DMS53 (cell line): ENCODE data around the gene NUDT22.
A peak's percentile ranks its signal among the peaks of the same experiment; 100 is the strongest.

ENCODE experiments used
- DNase-seq: peaks from one replicate; lab custom pipeline; 2025; lab: John Stamatoyannopoulos, UW

Gene NUDT22, protein sequence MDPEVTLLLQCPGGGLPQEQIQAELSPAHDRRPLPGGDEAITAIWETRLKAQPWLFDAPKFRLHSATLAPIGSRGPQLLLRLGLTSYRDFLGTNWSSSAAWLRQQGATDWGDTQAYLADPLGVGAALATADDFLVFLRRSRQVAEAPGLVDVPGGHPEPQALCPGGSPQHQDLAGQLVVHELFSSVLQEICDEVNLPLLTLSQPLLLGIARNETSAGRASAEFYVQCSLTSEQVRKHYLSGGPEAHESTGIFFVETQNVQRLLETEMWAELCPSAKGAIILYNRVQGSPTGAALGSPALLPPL

DNA sequence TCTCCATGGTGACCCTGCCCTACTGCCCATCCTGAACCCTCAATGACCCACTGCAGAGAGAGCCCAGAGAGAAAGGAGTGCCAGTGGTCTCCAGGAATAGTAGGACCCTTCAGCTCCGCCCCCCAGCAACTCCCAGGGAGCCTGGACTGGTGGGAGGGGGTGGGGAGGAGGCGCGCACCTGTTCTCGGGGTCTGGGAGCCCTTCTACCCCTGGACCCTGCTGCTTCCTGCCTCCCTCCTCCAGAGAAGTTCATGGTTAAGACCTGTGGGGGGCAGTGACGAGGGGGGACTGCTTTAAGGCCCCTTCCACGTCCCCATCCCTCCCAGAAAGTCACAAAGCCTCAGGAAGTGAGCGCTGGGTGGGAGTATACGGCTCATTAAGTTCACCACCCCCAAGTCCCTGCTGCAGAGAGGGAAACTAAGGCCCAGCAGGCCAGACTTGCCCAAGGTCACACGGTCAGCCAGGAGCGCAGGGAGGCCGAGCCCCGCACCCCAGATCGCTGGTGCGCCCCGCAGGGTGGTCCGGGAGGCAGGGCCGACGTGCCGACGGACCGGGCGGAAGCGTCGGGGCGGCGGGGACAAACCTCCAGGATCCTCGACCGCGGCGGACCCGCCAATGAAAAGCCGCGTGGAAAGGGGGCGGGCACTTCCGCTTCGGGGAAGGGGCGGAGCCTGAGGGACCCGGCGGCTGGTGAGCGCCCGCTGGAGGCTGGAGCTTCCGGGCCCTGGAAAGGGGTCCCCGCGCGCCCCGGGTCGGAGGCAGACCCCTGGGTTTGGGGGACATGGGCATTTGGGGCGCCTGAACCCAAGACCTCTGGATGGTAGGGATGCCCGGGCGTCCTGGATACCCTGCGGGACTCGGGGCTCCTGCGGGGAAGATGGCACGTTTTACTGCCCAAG, at the start of gene NUDT22, which contains the start of gene TRPT1:
NUDT22 (plus strand) TSS at position 667 of the 899 bp plus-strand sequence. CDS start 379 bp downstream, outside the sequence.
TRPT1 (minus strand) TSS at position 579 of the 899 bp plus-strand sequence; CDS start at position 253, 326 bp downstream.
- DNase-seq = peak; percentile 95

DNA sequence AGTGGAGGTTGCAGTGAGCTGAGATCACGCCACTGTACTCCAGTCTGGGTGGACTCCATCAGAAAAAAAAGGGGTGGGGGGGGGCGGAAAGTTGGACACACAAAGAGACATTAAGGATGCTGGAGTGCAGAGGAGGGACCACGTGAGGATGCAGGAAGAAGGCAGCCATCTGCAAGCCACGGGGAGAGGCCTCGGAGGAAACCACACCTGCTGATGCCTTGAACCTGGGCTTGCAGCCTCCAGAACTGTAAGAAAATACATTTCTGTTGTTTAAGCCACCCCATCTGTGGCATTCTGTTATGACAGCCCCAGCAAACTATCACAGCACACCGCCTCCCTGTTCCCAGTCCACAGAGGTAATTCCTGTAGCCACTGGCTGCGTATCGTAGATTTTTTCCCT, 49.3 kb upstream of the NUDT22 start:
- no peak for DNase-seq

DNA sequence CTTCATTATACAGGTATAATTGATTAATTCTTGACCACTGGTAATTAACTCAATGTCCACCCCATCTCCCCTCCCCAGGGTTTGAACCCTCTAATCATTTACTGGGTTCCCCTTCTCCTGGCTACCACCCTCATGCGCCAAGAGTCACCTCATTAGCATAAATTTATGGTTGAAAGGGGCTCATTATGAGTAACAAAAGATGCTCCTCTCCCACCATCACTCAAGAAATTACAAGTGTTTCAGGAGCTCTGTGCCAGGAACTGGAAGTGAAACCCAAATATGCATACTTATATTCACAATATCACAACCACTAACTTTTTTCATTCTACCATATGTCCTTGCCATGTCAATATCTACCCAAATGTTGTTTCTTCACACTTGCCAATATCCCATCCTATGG, 47.9 kb upstream of the NUDT22 start:
- DNase-seq = no peak

DNA sequence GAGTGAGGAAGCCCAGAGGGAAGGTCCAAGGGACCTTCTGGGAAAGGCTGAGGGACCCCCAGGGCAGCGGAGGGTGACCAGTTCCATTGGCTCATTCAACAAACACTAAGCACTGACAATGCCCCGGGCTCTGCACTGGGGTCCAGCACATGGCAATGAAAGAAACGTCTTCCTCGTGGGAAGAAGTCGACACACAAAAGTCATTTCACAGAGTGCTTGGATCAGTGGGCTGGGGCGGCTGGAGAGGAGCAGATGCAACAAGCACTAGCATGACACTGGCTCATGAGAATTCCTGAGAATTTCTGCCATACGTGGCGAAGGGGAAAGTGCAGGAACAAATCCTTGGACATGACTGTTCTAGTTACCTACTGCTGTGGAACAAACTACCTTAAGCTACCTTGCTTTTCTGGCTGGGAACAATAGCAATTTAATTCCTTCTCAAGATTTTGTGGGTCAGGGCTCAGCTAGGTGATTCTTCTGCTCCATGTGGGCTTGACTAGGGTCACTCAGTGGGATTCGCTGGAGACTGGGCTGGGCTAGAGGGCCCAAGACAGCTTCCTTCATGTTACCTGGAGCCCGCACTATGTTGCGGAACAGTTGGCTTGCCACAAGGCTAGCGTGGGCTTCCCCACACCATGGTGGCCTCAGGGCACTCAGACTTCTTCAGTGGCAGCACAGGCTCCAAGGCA, 47.0 kb upstream of the NUDT22 start:
- DNase-seq = no peak

DNA sequence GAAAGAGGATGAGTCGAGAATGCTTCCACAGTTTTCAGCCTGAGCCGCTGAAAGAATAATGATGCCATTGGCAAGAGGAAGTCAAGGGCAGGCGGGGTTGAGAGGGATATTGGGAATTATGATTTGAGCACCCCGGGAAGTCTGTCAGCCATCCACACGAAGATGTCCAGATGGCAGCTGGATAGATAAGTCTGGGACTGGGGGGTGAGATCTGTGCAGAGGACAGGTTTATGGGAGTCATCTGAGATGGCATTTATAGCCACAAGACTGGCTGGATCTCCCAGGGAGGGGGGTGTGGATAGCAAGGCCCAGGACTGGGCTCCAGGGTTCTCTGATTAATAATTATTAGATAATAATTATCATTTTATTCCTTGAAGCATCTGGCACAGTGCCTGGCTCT, 45.2 kb upstream of the NUDT22 start:
- no peak for DNase-seq

DNA sequence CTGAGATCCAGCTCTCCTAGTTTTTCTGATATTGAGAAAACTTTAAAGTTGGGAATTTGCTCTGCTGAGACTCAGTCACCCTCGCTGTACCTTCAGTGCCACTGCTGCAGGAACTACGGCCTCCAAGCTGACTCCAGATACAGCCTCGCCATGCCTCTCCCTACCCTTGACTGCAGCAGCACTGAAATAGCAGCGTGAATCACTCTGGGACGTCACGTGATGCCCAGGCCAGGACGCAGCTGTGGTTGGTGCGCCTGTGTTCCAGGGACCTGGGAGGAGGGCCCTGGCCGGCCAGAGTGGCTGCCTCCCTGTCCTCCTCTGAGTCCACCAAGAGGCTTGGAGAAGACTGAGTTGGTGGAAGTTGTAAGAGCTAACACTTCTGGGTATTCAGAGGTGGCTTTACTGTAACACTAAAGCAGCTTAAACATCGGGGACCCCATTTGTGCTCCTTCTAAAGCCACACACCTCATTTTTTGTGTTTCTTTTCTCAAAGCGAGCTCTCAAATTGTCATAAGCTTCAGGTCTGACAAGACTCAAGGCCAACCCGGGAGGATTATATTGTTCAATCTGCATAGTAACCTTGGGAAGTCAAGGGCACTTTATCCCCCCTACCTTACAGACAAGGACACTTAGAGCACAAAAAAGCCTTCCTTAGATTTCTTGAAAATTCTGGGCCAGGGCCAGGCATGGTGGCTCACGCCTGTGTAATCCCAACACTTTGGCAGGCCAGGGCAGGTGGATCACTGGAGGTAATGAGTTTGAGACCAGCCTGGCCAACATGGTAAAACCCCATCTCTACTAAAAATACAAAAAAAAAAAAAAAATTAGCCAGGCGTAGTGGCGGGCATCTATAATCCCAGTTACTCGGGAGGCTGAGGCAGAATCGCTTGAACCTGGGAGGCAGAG, 44.3 kb upstream of the NUDT22 start:
- DNase-seq = peak; percentile 96

DNA sequence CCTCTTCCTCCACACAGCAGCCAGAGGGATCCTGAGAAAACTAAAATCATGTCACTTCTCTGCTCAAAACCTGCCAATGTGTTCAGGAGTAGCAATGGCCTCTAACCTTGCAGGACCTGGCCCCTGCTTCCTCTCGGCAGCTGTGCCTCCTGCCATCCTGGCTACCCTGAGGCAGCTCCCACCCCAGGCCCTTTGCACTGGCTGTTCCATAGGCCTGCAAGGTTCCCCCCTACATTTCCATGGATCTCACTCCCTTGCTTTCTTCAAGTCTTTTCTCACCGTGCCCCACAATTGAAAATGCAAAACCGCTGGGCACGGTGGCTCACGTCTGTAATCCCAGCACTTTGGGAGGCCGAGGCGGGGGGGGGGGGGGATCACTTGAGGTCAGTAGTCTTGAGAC, 42.2 kb upstream of the NUDT22 start:
- DNase-seq = no peak

DNA sequence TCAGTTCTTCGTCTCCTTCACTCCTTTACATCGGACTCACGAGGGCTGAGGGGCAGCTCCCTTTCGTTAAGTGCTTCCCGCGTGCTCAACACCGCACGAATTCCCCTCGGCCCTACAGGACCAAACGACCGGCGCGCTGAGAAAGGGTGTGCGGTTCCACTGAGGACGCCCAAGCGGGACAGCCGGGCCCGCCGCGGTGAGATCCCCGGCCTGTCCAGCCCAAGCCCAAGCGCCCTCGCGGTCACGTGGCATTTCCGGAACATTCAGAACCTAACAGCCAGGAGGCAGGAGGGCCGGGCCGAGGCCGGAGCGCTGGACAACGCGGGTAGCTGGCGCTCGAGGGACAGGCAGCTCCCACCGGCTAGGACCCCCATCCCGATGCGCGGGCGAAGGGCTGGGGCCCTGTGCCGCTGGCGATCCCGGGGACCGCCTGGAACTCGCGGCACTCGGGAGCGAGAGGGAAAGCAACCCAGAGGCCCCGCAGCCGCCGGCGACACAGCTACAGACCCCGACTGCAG, 40.8 kb upstream of the NUDT22 start:
- DNase-seq = peak; percentile 91

DNA sequence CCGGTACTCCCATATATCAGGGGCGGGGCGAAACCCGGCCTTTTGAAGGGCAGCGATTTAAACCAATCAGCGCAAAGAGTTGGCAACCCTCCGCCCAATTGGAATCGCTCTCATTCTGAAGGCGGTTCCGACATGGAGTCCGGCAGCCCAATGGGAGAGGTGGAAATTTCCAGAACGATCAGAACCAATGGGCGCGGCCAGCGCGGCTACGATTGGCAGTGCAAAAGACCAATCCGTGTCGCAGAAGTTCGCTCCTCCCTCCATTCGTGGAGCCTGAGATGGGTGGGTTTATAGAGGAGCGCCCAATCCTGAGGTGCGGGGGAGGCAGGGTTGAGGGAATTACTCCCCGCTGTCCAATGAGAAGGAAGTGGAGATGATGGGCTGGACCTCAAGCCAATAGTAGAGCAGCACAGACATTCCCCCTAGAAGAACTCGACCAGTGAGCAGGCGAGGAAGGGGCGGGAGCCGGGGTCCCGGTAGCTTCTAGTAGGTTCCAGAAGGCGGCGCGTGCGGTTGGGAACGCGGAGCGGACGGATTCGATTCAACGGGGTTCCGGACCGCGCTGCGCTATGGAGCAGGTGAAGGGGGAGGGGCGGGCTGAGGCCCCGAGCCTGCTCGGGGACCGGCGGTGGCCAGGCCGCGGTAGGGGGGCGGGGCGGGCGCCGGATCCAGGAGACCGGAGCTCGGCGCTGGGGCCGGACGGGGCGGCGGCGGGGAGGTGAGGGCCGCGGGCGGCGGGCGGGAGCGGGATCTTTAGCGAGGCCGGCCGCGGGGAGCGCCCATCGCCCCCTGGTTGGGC, 40.2 kb upstream of the NUDT22 start, which contains the start of gene STIP1:
STIP1 (plus strand) TSS at position 479 of the 799 bp plus-strand sequence; CDS start at position 570, 91 bp downstream.
- DNase-seq = peak; percentile 100

DNA sequence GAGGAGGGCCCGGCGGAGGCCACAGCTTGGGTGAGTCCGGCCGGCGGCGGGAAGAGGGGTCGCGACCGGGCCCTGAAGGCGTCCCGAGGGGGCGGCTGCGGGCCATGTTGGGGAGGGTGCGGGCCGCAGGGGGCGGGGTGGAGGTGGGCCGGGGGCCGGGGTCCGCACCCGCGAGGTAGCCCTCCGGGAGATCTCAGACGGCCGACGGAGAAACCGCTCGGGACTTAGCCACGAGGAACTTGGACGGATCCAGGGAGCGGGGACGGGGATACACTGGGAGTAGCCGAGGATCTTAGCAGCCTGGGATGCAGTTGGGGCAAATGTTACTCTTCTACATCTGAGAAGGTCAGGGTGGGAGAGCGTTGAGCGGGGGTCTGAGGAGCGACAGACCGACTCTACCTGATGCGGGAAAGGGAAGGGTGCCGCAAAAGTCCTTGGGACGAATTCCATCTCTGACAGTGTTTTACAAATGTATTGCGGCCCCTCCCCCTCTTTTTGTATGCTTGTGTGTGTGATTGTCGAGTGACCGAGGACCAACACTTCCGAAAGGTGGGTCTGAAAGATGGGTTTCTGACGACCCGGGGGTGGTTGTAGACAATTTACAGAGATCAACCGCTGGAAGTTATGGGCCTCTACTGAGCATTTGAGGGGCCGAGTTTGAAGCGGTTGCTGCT, 39.4 kb upstream of the NUDT22 start:
- peak; percentile 46 for DNase-seq

DNA sequence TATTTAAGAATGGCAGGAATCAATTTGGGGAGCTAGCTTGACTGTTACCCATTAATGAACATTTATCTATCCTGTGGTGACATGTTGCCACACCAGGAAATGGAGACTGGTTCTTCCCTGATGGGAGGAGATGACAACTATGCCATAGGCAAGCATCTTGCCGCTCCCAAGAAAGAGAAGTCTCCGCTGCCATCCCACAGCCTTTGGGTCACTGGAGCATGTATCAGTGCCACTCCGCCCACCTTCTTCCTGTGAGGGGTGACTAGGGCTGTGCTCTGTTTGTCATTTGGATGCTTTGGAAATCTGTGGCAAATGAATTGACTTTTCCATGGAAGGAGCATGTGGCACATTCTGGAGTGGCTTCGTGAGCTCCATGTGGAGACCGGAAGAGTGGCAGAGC, 33.6 kb upstream of the NUDT22 start:
- DNase-seq = no peak

DNA sequence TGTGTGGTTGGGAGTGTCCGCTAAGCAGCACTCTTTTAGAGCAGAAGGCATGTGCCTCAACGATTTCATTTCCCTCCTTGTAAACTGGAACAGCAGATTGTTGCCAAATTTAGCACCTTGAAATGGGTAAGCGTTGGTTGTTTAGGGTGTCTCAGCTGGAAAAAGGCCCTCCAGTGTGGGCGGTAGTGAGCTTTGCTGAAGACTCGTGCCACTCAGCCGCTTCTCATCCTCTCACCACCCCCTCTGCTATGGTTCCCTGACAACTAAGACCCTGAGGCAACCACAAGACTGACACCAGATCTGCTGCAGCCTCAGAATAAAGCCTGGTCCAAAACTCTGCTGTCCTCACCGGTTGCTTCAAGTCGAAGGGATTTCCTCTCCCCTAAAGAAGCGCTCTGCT, 29.4 kb upstream of the NUDT22 start:
- no peak for DNase-seq

DNA sequence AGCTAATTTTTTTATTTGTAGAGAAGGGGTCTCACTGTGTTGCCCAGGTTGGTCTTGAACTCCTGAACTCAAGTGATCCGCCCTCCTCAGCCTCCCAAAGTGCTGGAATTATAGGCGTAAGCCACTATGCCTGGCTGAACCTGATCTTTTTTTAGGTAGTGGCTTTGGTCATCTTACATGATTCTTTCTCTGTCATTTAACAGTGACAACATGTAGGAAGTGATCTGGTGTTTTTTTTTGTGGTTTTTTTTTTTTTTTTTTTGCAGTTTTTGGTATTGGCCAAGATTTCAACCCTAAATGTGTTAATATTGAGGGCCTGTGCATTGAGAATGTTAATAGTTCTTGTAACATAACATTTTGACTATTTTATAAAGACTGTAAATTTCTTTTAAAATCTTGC, 27.6 kb upstream of the NUDT22 start:
- DNase-seq = no peak

DNA sequence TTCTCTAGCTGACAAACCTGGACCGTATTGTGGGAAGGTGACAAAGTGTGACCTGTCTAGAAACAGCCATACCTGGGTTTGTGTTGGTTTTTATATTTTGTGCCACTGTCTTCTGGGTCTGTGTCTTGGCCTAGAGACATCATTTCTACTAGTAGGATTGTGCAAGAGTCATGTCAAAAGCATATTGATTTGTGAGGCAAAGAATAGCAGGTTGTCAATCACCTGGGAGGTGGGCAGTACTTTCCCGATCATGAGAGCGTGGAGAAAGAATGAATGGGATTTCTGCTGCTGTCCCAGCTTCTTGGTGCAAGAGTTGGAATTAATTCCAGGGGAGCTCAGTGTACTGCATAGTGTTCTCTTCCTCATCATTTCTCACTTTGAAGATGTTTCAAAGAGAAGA, 24.5 kb upstream of the NUDT22 start:
- DNase-seq = no peak

DNA sequence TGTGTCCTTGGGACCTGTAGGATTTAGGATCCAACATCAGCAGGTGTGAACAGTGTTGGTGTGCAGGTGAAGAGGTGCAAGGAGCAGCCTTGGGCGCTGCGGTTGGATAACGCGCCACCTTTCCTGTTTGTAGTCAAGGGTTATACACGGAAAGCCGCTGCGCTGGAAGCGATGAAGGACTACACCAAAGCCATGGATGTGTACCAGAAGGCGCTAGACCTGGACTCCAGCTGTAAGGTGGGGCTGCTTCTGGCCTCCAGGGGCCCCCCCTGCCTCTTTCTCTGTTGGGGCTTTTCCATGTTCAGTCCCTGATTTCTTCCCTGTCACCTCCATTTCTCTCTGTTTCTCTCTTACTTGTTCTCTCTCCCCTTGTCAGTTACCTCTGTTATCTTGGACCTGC, 23.1 kb upstream of the NUDT22 start:
- no peak for DNase-seq

DNA sequence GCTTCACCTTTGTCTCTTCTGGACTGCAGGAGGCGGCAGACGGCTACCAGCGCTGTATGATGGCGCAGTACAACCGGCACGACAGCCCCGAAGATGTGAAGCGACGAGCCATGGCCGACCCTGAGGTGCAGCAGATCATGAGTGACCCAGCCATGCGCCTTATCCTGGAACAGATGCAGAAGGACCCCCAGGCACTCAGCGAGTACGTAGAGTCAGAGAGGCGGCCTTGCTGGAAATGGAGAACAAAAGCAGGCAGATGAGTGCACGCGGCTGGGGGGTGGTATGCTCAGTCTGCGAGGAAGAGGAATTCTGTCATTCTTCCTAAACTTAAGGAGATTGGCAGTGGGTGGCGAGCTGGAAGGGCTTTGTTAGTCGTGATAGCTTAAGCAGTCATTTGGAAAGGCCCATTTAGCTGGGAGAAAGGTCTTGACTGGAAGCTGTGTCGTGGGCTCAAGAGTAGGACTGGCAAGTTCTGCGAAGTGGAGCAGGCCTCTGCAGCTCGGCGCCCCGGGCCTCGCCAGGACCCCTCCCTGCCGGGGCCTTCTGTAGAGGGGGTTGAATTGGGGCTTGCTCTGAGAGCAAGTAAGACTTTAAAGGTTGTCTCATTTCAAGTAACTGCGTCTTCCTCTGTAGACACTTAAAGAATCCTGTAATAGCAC, 22.5 kb upstream of the NUDT22 start:
- no peak for DNase-seq

DNA sequence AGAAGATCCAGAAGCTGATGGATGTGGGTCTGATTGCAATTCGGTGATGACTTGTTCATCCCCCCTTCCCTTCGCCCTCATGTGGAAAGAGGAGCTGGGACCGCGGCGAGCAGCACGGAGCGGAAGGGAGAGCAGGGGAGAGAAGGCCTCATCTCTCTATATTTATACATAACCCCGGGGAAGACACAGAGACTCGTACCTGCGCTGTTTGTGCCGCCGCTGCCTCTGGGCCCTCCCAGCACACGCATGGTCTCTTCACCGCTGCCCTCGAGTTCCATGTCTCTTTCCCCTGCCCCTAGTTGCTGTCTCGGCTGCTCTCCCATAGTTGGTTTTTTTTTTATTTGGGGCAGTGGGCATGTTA, 22.0 kb upstream of the NUDT22 start:
- DNase-seq = no peak

DNA sequence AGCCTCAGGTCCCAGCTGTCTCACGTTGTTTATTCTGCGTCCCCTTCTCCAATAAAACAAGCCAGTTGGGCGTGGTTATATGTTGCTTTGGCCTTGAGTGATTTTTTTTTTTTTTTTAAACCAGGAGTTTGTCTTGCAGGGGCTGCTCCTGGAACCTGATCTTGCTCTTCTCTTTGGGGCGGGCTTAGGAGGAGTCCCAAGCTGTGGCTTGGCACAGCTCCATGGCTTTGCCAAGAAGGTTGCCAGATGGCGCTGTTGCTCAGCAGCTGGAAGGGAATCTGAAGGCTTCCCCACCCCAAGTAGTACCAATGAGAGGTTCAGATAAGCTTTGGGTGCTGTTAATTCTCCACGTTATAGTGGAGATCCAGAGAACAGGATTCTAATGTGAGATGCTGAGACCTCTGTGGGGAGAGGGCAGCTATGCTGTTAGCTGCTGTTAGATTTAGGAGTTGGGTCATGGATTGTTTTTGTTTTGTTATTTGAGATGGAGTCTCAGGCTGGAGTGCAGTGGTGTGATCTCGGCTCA, 21.5 kb upstream of the NUDT22 start:
- peak; percentile 89 for DNase-seq
